Eye (tissue), 1 donor: ENCODE data around the gene VSTM4.

ENCODE experiments used
- DNase-seq: peaks from one replicate; pipeline ENCODE4 v3.0.0-alpha.2; 2015

Gene VSTM4

DNA sequence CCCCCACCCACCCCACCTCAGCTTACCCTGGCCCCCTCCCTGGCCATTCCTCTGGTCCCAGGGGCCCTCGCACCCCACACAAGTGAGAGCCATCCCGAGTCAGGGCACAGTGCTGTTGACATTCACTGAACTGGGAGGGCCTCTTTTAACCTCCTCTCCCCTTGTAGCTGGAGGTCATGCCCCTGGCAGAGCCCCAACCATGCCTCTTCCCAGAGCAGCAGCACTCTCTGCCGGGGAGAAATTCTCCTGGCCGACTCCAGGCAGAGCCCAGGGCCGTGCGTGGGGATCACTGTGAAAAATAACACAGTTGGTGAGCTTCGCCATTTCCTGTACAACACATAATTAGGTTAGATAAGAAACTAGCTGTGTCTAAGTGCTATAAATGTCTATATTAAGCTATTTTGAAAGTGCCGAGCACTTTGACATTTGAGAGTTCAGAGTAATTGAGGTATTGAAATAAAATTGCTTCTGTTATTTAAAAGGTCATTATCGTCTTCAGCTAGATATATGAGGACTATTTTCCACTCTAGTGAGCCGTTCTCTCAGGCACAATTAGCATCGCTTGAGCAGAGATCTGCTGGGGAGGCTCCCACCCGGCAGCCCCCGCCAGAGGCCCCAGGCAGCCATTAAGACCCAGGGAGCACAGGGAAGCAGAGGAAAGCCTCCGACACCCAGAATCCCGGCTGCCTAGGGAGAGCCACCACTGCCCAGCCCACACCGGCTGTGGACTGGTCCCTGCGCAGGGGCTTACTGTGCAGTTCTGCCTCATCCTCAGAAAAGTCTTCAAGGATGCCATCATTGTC lies 113.3 kb downstream of the VSTM4 start:
- DNase-seq = peak; percentile 73

DNA sequence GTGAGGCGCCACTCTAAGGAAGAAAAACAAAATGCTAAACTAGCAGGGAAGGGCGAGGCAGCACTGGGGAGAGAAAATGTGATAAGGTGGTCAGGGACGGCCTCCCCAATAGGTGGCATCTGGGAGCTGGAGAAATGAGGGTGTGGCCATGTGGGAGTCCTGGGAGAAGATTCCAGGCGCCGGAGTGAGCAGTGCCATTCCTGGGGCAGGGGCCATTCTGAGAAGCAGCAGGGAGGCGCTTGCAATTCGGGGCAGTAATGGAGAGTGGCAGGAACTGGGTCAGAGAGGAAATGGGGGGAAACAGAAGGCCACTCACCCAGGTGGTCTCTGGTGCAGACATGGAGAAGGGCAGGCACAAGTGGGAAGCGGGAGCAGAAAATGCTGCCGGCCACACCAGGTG lies 113.9 kb downstream of the VSTM4 start:
- peak; percentile 70 for DNase-seq

DNA sequence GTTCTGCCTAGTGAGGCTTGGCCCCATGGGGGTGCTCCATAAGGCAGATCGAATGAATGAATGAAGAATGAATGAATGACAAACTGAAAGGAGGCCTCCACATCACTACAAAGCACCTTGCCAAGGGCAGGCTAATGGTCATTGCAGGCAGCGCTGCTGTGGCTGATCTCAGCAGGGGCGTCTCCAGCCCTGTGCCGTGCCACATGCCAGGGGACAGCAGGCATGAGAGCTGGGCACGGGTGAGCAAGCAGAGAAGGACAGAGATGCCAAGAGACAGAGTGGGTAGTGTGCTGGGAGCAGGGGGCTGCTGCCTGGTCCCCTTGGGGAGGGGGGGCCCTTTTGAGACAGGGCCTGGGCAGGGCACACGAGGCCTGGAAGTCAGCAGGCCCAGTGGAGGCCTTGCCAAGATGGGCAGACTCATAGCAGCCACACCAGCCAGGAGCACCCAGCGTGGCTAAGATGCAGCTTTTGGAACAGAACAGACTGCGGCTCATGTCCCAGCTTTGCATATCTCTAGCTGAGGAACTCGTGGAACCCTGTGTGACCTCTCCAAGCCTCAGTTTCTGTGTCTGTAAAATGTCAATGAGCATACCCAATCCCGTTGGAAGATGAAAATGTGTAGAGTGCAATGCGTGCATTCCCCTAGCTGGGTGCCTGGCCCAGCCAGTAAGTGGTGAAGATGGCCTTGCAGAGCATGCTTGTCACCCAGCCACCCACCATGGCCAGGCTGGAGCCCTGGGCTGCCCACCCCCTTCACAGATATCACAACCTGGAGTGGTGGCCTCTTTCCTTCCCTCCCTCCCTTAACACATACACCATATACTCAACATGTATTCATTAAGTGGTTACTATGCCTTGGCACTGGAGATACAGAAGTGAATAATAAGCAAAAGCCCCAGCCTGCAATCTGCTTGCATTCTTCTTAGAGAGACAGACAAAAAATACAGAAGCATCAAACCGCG lies 114.6 kb downstream of the VSTM4 start:
- DNase-seq = no peak

DNA sequence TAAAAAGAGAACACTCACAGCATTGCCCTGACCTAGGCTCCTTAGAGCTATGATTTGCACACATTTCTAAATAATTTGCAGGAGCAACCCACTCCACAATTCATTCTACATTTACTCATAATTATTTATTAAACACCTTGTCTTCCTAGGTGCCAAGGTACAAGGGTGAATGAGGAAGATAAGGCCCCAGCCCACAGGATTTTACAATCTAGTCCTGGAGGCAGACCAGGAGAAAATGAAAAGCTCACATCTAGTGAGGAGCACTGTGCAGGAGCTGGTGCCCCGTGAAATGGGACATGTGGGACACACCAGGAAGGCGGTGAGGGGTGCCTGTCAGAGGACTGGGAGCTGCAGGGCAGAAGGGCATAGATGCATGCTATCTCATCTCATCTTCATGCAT lies 116.0 kb downstream of the VSTM4 start:
- DNase-seq = no peak

DNA sequence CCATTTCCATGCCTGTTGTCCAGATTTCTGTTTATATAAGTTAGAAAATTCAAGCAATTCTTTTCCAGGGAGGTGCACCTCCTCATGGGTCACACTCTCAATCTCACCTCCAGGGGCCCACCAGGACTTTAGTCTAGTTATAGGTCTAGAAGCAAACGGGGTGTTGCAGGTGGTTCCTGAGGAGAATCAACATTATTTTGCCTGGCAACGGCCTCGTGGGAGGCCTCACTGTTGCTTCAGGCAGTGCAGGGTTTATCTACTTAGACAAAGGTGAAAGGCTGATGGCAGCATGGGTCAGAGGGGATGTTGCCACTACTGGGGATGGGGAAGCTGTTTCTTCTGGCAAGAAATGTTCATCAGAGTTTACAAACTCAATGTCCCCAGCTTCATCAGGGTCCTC lies 119.0 kb downstream of the VSTM4 start:
- DNase-seq = no peak

DNA sequence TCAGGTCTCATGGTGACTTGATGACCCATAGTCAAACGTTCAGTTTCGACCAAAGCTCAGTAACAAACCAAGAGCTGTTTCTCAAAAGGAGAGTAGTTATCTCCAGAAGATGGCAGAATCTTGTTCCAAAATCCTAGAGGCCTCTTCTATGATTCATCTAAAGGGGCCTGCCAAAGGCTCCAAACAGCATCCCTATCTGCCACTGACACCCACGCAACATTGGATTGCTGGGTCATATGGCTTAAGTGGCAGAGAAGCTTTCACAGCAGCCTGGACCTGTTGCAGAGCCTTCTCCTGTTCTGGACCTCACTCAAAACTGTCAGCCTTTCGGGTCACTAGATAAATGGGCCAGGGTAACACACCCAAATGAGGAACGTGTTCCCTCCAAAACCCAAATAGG lies 121.7 kb downstream of the VSTM4 start:
- no peak for DNase-seq

DNA sequence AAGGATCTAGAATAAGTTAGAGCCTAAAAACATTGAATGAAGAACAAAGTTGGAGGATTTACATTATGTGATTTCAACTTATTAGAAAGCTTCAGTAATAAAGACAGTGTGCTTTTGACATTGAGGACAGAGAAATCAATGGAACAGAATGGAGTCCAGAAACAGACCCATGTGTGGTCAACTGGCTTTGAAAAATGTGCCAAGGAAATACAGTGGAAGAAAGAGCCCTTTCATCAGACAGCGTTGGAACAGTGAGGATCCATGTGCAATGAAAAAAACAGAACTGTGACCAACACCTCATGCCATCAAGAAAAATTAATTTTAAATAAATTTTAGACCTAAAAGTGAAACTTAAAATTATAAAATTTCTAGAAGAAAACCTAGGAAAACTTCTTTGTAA lies 125.1 kb downstream of the VSTM4 start:
- no peak for DNase-seq

DNA sequence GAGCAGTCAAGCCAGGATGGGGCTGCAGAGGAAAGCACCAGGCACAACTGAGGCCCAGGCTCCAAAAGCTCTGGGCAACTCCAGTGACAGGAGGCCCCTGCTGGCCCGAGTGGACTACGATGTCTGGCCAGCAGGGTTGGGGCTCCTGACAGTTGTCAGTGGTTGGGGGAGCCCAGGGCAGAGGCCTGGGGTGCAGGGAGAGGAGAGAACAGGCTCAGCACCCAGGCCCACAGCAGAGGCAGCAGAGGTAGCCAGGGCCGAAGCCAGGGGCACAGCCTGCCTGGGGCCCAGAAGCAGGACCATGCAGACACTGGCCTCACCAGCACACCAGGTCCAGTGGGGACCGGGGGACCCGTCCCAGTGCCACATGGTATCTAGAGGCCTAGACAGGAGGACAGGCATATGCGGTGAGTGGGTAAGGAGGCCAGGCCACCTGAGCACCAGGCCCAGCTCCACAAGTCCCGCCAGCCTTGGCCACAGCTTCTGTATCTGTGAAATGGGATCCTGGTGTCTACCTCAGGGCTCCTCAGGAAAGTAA lies 129.6 kb downstream of the VSTM4 start:
- no peak for DNase-seq

DNA sequence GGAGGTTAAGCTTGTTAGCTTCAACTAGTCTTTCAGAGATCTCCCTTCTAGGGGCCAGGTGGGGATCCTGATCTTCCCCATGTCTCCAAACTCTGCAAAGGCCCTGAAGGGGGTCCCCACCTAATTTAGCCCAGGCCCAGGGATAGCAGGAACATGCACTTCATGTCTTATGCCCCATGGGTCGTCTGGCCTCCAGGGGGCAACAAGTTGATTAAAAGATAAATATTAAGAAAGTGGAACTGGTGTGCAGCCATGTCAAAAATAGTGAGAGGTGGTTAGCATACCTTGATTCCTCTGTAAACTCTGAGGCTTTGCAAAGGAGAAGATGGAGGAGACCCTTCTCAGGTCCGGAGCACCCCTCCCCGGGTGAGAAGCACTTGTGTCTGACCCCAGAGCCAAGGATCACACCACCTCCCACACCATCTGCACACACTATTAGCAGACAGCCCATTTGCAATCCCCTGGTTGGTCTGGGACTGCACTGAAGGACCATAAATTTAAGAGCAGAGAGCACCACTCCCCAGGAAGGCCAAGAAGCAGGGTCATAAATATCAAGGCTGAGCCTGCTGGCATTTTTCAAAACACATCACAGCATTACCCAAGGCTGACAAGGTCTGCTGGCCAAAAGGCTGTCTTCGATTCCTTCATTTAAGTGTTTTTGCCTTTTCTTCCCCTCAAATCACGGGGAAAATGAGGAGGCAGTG lies 131.5 kb downstream of the VSTM4 start:
- DNase-seq = no peak

DNA sequence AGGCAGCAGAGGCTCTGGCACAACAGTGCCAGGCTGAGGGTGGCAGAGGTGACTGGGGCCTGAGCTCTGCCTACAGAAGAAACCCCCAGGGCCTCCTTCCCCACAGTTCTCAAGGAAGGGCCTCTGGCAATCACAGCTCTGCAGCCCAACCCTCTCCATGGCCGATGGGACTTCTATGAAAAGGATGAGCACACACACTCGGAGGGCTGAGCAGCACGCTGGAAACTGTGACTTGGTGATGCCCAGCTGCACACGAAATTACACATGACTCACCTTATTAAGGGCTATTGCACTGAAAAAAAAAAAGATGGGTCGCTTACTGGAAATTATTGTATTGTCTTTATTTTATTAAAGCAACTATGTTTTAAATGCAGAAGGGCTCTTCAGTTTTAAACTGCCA lies 132.7 kb downstream of the VSTM4 start:
- no peak for DNase-seq

DNA sequence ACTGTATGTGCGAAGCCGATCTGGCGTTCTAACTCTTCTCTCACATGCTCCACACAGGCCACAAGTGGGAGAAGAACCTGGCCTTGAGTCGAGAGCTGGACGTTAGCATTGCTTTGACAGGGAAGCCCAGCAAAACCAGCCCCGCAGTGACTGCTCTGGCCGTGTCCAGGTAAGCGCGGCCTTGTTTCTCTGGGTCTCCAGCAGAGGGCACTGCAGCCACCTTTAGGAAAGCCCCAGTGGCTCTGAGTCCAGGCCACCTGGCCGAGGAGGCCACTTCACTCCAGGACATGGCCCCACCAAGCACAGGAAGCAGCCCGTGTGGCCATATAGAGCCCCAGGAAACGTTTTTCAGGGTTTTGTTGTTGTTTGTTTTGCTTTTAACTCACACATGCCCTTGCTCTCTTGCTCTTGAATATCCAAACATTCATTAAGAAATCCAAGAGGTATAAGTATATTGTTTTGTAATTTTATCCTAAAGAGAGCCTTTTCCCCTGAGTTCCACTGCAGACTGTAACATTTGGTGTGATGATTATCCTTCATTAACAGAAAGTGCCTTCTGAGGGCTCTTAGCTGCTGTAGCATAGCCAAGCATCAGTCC lies 133.9 kb downstream of the VSTM4 start:
- DNase-seq = peak; percentile 71

DNA sequence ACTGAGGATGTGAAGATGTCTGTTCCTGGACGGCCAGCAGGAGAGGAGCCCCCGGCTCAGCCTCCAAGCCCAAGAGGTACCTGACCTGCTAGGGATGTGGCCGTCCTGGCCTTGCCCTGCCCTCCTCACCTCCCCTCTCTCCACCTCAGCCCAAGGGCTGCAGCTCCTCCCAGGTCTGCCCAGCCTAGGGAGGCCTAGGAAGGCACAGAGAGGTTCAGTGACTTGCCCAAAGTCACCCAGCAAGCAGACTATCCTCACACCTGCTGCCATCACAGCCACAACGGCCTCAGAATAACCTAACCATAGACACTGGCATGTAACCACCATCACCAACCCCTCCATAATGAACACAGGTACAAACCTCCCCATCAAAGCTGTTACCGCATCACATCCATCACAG lies 137.0 kb downstream of the VSTM4 start:
- DNase-seq = no peak

DNA sequence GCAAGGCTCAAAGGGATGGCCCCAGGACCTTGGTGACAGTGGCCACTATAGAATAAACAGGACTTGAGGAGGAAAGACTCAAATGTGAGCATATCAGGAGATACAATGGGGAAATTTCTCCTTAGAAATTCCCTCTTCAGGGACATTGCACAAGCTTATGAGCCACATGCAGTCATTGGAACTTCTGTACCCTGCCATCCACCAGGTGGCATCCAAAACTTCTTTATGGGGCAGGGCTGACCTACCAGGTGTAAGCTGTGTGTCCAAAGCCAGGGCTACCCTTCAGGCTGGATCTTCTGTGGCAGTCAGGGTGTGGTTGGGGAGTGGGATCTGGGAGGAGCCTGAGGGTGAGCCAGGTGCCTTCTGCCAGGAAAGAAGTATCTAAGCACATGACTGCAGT lies 139.1 kb downstream of the VSTM4 start:
- DNase-seq = no peak

DNA sequence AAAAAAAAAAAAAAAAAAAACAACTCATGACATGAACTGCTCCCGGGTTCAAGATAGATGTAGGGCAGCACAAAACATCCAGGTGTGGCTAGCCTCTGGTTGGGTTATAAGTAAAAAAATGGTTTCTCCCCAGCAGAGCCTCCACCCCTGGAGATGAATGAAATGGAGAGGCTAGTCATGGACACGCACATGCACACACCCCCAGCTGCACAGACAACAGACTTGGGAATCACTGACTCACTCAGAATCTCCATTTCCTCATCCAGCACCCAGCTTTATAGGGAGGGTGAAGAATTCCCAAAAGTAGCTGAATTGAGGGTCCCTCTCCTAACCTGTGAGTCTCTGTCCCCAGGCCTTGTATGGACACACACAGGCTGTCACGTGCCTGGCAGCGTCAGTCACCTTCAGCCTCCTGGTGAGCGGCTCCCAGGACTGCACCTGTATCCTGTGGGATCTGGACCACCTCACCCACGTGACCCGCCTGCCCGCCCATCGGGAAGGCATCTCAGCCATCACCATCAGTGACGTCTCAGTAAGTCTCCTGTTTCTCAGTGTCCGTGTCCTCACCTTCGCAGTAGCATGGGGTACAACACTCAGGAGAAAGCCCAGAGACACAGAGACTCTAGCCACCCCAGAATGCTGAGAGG lies 140.7 kb downstream of the VSTM4 start:
- DNase-seq = no peak

DNA sequence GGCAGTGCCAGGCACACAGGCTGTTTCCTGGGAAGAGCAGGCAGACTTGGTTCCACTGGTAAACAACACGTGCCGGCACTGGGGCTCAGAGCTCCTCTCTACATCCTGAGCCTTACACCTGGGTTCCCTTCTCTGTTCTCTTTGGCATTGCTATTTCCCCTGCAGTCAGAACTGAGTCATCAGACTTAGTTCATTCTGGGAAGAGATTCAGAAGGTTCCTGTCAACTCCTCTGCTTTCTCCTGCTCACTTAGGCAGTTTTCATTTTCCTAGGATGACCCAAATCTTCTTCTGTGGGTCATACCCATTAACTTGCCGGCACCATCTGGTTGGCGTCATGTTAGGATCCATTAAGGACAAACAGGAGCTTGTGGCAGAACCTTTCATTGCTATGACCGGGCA lies 142.3 kb downstream of the VSTM4 start:
- no peak for DNase-seq

DNA sequence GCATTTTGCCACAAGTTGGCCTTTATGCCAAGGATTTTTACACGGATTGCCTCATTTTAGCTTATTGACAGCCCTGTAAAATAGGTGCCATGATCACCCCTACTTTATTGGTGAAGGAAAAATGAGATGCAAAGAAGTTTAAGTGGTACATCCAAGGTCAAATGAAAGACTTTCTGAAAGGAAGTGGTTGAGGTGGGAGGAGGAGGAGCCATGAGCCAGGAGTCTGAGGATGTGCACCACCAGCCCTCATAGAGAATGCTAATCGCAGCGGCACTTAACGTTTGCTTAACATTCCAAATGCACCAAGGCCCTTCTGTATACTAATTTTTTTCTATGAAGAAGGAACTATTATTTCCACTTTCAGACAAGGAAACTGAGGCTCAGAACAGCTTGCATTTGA lies 144.7 kb downstream of the VSTM4 start:
- DNase-seq = no peak

DNA sequence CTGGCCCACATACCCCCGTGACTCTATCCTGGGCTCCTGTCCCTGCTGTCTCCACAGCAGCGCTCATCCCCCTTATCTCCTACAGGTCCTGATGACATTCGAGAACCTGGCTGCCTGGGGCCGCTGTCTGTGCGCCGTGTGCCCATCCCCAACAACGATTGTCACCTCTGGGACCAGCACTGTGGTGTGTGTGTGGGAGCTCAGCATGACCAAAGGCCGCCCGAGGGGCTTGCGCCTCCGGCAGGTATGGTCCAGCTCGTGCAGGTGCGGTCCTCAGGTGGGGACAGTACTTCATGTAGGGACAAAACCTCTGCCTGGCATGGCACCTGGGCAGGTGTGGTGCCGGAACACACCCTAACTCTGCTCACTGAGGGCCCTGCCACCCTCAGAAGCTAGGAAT lies 145.3 kb downstream of the VSTM4 start:
- DNase-seq = no peak

DNA sequence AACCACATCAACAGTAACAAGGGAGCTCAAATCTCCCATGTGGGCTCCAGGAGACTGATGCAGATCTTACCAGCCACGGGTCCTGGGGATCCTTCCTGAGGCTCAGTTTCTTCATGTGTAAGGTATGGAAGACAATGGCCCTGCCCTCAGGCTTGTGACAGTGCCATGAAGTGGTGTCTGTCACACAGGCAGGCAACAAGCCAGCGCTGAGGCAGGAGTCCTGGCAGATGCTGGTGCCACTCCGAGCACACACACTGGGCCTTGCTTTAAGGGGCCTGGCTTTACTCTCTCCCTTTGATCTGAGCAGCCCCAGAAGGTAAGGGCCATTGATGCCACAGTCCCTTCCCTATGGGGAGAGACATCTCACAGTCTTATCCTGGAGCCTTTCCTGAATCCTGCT lies 147.3 kb downstream of the VSTM4 start:
- no peak for DNase-seq

DNA sequence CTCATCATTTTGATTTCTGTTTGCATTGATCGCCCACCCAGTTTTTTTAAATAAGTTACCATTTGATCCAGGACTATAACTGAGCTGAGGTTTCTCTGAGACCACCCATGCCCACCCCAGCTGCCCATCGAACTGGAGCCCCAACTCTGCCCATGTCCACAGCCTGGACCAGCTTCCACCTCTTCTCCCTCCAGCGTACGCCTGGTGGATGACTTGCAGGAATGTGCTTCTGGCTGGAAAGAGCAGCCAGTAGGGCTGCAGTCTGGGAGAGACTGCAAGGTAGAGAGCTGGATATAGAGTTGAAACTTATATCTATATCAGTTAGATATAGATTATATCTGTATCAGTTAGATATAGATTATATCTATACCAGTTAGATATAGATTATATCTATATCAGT lies 149.9 kb downstream of the VSTM4 start:
- DNase-seq = no peak
